Gastrocnemius medialis (tissue), 4 donors: ENCODE results near the gene SPACA6.

ENCODE experiments used
- CTCF ChIP-seq, 5 experiments: fragments of 450-650 bp in 3 of 5; fragments of 200-600 bp in 2 of 5; sonication (generic) in 2 of 5; IDR thresholded peaks in 4 of 5; conservative IDR thresholded peaks in 1 of 5; 1 replicate in 4 of 5; 2 replicates in 1 of 5; pipeline ENCODE4 v1.5.1; 2016 to 2019; ENCODE audit warnings: antibody characterized with exemption in 5 of 5, mild to moderate bottlenecking in 3 of 5, moderate library complexity in 3 of 5
- POLR2A ChIP-seq, 2 donors: fragments of 450-650 bp; IDR thresholded peaks; one replicate each; pipeline ENCODE4 v1.6.1; 2017; ENCODE audit warnings: antibody characterized with exemption in 2 of 2, mild to moderate bottlenecking in 2 of 2, moderate library complexity in 2 of 2

- TF ChIP-seq CTCF (IDR thresholded peaks at IDR 0.05 in 4 of 5, conservative IDR thresholded peaks at IDR 0.05 in 1 of 5) (no peak), POLR2A (IDR thresholded peaks at IDR 0.05) (no peak)
These were observed 15.7 kb downstream of the SPACA6 start for GRCh38 chr19:51708811-51709210.
